ENCODE measurements around the gene WNT7A.

WNT7A gene

DNA sequence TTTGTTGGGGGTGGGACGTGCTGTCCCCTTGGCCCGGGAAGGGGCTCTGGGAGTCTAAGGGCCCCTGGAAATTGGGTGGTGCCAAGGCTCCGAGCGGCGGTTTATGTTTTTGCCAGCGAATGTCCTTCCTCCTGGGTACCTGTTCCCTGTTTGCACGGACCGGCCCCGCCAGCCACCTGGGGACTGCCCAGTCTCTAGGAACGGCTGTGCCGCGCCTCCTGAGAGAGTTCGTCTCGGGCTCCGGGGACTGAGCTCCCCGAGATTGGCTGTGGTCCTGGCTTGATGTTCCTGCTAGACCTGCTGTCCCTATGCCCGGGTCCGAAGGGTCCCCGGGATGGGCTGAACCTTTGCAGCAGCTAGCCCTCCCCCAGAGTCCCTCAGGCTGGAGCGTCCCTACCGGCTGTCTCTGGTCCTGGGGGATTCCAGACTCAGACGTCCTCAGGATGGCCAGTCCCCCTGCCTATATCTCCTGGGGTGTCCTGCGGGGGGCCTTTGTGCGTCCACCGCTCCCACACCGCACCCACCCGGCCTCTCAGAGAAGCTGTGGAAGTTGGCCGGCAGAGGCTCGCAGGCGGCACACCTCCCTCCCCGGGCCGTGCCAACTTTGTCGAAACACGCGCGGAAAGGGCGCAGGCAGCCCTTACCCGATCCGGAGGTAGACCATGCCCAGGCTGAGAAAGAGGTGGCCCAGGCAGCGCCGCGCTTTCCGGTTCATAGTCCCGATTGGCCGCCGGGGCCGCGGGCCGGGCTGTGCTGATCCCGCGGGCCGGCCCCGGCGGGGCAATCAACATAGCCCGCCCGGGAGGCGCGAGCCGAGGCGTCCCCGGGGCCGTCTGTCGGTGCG is 547 bp downstream of the WNT7A start:
- Histone ChIP-seq H3K9me3 (ENCODE audit: low read length) (no peaks in the 10 kb centered on the region), H3K36me3 (ENCODE audit: insufficient read depth, low read length) (no peaks in the 10 kb centered on the region), H3K4me2 (ENCODE audit: low read length) (no peak overlapping the region), H3F3A (ENCODE audit: insufficient read depth, low read length) (no peaks in the 10 kb centered on the region), H2AFZ (ENCODE audit: low read length) (no peak overlapping the region), H3K4me3 (ENCODE audit: low read depth, low read length, poor library complexity, severe bottlenecking) (no peak overlapping the region), H3K9me2 (ENCODE audit: low read depth, low read length) (no peaks in the 10 kb centered on the region), H4K20me1 (ENCODE audit: insufficient read depth, low read length) (no peaks in the 10 kb centered on the region), H3K27ac (ENCODE audit: low read depth, low read length, poor library complexity, severe bottlenecking) (no peak overlapping the region), H3K4me1 (ENCODE audit: insufficient read depth, low read length, severe bottlenecking) (no peaks in the 10 kb centered on the region), H3K27me3 (ENCODE audit: insufficient read depth, low read length) (no peaks in the 10 kb centered on the region), H3K79me2 (ENCODE audit: insufficient read depth, low read length) (no peaks in the 10 kb centered on the region), H3K9ac (ENCODE audit: low read length) (no peak overlapping the region)
- TF ChIP-seq EZH2 (IDR thresholded peaks at IDR 0.05; ENCODE audit: borderline replicate concordance, low read length), result no peak
- TF ChIP-seq, protein P1, sequence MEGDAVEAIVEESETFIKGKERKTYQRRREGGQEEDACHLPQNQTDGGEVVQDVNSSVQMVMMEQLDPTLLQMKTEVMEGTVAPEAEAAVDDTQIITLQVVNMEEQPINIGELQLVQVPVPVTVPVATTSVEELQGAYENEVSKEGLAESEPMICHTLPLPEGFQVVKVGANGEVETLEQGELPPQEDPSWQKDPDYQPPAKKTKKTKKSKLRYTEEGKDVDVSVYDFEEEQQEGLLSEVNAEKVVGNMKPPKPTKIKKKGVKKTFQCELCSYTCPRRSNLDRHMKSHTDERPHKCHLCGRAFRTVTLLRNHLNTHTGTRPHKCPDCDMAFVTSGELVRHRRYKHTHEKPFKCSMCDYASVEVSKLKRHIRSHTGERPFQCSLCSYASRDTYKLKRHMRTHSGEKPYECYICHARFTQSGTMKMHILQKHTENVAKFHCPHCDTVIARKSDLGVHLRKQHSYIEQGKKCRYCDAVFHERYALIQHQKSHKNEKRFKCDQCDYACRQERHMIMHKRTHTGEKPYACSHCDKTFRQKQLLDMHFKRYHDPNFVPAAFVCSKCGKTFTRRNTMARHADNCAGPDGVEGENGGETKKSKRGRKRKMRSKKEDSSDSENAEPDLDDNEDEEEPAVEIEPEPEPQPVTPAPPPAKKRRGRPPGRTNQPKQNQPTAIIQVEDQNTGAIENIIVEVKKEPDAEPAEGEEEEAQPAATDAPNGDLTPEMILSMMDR (IDR thresholded peaks at IDR 0.05; ENCODE audit: low read length), result no peak

DNA sequence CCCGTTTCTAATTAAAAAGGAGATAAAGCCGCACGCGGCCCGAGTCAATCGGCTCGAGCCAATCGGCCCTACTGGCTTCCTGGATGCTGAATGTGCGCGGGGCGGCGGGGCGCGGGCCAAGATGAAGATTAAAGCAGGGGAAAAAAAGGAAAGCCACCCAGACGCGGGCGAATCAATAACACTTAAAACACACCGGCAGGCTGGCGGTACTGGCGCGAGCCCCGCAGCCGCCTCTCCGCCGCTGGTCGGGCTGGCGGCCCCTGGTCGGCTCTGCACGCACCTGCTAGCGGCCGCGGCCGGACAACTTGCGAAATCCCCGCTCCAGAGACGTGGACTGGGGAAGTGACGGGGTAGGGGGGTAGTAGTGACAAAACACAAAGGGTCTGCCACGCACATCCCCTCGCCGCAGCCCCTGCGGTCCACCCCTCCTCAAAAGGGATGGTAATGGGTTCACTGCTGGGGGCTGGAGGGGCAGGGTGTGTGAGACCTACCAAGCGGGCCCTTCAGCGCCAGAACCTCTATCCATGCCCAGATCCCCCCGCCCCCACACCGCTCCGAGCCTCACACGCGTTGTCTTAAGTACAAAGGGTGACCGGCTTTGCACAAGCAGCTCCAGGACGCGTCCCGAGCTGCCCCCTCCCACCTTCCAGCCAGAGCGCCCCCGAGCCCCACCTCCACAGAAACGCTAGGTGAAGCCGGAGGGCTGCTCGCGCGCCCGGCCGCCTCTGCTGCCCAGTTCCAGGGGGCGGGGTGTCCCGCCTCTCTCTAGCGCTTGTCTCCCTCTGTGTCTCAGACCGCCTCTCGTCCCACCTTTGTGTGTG is 1.4 kb downstream of the WNT7A start:
- Histone ChIP-seq H3K36me3 (ENCODE audit: insufficient read depth, low read length) (no peaks in the 10 kb centered on the region), H3K9ac (ENCODE audit: low read length) (no peak overlapping the region), H4K20me1 (ENCODE audit: insufficient read depth, low read length) (no peaks in the 10 kb centered on the region), H3K27me3 (ENCODE audit: insufficient read depth, low read length) (no peaks in the 10 kb centered on the region), H3K4me1 (ENCODE audit: insufficient read depth, low read length, severe bottlenecking) (no peaks in the 10 kb centered on the region), H3K79me2 (ENCODE audit: insufficient read depth, low read length) (no peaks in the 10 kb centered on the region), H3K4me3 (ENCODE audit: low read depth, low read length, poor library complexity, severe bottlenecking) (no peak overlapping the region), H2AFZ (ENCODE audit: low read length) (no peak overlapping the region), H3K4me2 (ENCODE audit: low read length) (no peak overlapping the region), H3K9me2 (ENCODE audit: low read depth, low read length) (no peaks in the 10 kb centered on the region), H3F3A (ENCODE audit: insufficient read depth, low read length) (no peaks in the 10 kb centered on the region), H3K27ac (ENCODE audit: low read depth, low read length, poor library complexity, severe bottlenecking) (no peak overlapping the region), H3K9me3 (ENCODE audit: low read length) (no peaks in the 10 kb centered on the region)
- TF ChIP-seq, protein P1 (IDR thresholded peaks at IDR 0.05; ENCODE audit: low read length), result no peak
- TF ChIP-seq EZH2 (IDR thresholded peaks at IDR 0.05; ENCODE audit: borderline replicate concordance, low read length), result no peak

DNA sequence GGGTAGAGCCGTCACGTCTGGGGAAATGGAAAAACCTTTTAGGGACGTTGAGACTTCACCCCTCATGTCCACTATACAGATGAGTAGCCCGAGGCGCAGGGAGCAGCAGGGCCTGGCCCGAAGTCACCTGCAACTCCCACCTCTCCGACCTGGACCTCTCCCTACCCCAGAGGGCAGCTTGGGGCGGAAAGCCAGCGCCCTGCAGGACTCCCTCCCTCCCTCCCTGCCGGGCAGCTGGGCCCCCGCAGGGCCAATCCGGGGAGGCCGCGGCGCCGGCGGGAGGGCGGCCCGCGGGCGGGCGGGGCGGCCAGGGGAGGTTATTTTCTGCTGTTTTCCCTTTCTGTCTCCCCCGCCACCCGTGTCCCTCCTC is 2.0 kb downstream of the WNT7A start:
- Histone ChIP-seq H2AFZ (ENCODE audit: low read length) (no peak overlapping the region), H3K9me2 (ENCODE audit: low read depth, low read length) (no peaks in the 10 kb centered on the region), H4K20me1 (ENCODE audit: insufficient read depth, low read length) (no peaks in the 10 kb centered on the region), H3K9ac (ENCODE audit: low read length) (no peak overlapping the region), H3K27me3 (ENCODE audit: insufficient read depth, low read length) (no peaks in the 10 kb centered on the region), H3K79me2 (ENCODE audit: insufficient read depth, low read length) (no peaks in the 10 kb centered on the region), H3K27ac (ENCODE audit: low read depth, low read length, poor library complexity, severe bottlenecking) (no peak overlapping the region), H3K36me3 (ENCODE audit: insufficient read depth, low read length) (no peaks in the 10 kb centered on the region), H3K9me3 (ENCODE audit: low read length) (no peaks in the 10 kb centered on the region), H3K4me2 (ENCODE audit: low read length) (no peak overlapping the region), H3F3A (ENCODE audit: insufficient read depth, low read length) (no peaks in the 10 kb centered on the region), H3K4me1 (ENCODE audit: insufficient read depth, low read length, severe bottlenecking) (no peaks in the 10 kb centered on the region), H3K4me3 (ENCODE audit: low read depth, low read length, poor library complexity, severe bottlenecking) (no peak overlapping the region)
- TF ChIP-seq, protein P1 (IDR thresholded peaks at IDR 0.05; ENCODE audit: low read length), result no peak
- no peak for TF ChIP-seq EZH2 (IDR thresholded peaks at IDR 0.05; ENCODE audit: borderline replicate concordance, low read length)

Data from OCI-LY1 (cell line).